C1 segment of cervical spinal cord (tissue), 14 donors: Measurements from ENCODE around the gene RBMXL3.

Experiments used
- DNase-seq, 14 donors: peaks; one replicate each; lab custom pipeline; 2025; lab: John Stamatoyannopoulos, UW

Gene RBMXL3

GRCh38 chrX:115233497-115234455 lies 44.6 kb downstream of the RBMXL3 start, which contains the start of gene LRCH2:
TSS of gene LRCH2 (minus strand) at chrX:115234096. CDS start at chrX:115234041, 55 bp downstream.
- DNase-seq: peak in 12 of 14 donors; percentile 10 to 73 (median 41)

GRCh38 chrX:115234461-115234860 lies 45.3 kb downstream of the RBMXL3 start:
- no peak for DNase-seq

- no peak for DNase-seq
Observed at GRCh38 chrX:115236560-115236959, 47.4 kb downstream of the RBMXL3 start.

GRCh38 chrX:115237056-115237455 lies 47.8 kb downstream of the RBMXL3 start:
- DNase-seq: no peak
